Body of pancreas (tissue), 4 donors: ENCODE results near the gene PTTG1IP. TPM values are rescaled to one million over a fixed set of nuclear protein-coding genes. Genes with fewer than 3 reads are reported as not detected.

Source experiments
- ATAC-seq: fragments of 150-250 bp; one replicate; pipeline ENCODE4 v1.9.1; 2016
- DNase-seq, 4 donors: peaks; one replicate each; pipeline ENCODE4 v3.0.0-alpha.2; 2019
- H3K27ac ChIP-seq, 4 donors: fragments of 200-600 bp; sonication (generic); 1 replicate in 3 of 4; 2 replicates in 1 of 4; pipeline versions ENCODE4 v1.5.1 to v1.6.1; 2016 to 2019; ENCODE audit warnings: mild to moderate bottlenecking in 1 of 4, mixed read lengths in 1 of 4, moderate library complexity in 1 of 4
- H3K27me3 ChIP-seq, 2 donors: fragments of 200-600 bp; sonication (generic); one replicate each; pipeline ENCODE4 v1.6.0; 2016; ENCODE audit warnings: mild to moderate bottlenecking in 1 of 2
- H3K36me3 ChIP-seq, 2 donors: fragments of 200-600 bp; sonication (generic); replicated peaks in 1 of 2; 2 replicates each; pipeline ENCODE4 v1.5.1; 2016; ENCODE audit warnings: low read depth in 2 of 2; ENCODE audit not compliant: insufficient read depth in 1 of 2
- H3K4me1 ChIP-seq: fragments of 200-600 bp; sonication (generic); one replicate; pipeline ENCODE4 v1.6.0; 2016
- H3K4me3 ChIP-seq, 2 donors: fragments of 200-600 bp; sonication (generic); 1 replicate in 1 of 2; 2 replicates in 1 of 2; pipeline ENCODE4 v1.5.1; 2016 to 2019
- H3K9me3 ChIP-seq, 3 donors: fragments of 200-600 bp; sonication (generic); 1 replicate in 2 of 3; 2 replicates in 1 of 3; pipeline ENCODE4 v1.5.1; 2016
- POLR2A ChIP-seq, 3 donors: fragments of 450-650 bp; IDR thresholded peaks; one replicate each; pipeline ENCODE4 v1.6.1; 2016; ENCODE audit warnings: antibody characterized with exemption in 3 of 3, mild to moderate bottlenecking in 2 of 3
- WGBS, 2 donors: methylation state at CpG; one replicate each; pipeline ENCODE4 v1.1.5; 2017; 5-methylcytosine and 5-hydroxymethylcytosine counted together
- intact Hi-C: fragments of 100-400 bp; cut with DNase I; formaldehyde crosslinking; loops from one replicate; pipeline ENCODE4 v1.15.1; 2023
- total RNA-seq, 2 donors: library from RNA; depleted of rRNA; stranded (reverse); fragments of >200 nt; gene quantifications; one replicate each; pipeline ENCODE4 v1.1.0, GENCODE V29; 2016
- TF ChIP-seq, protein P1 (sequence below), 7 experiments: fragments of 450-650 bp in 4 of 7; fragments of 200-600 bp in 3 of 7; sonication (generic) in 3 of 7; IDR thresholded peaks; one replicate each; pipeline ENCODE4 v1.5.1; 2016 to 2019; ENCODE audit warnings: antibody characterized with exemption in 7 of 7

Gene PTTG1IP
- total RNA-seq, 2 donors from 2014 or later: 71.5 to 106 TPM

GRCh38 chr21:44867464-44867863 lies 6.0 kb downstream of the PTTG1IP start:
- TF ChIP-seq POLR2A (IDR thresholded peaks at IDR 0.05): no peak
- TF ChIP-seq, protein P1, sequence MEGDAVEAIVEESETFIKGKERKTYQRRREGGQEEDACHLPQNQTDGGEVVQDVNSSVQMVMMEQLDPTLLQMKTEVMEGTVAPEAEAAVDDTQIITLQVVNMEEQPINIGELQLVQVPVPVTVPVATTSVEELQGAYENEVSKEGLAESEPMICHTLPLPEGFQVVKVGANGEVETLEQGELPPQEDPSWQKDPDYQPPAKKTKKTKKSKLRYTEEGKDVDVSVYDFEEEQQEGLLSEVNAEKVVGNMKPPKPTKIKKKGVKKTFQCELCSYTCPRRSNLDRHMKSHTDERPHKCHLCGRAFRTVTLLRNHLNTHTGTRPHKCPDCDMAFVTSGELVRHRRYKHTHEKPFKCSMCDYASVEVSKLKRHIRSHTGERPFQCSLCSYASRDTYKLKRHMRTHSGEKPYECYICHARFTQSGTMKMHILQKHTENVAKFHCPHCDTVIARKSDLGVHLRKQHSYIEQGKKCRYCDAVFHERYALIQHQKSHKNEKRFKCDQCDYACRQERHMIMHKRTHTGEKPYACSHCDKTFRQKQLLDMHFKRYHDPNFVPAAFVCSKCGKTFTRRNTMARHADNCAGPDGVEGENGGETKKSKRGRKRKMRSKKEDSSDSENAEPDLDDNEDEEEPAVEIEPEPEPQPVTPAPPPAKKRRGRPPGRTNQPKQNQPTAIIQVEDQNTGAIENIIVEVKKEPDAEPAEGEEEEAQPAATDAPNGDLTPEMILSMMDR (IDR thresholded peaks at IDR 0.05): no peak
- H3K36me3 ChIP-seq: peaks cover 0 to 3% of the 10 kb centered on the region in 2 donors
- no peak overlapping the region for H3K4me3 ChIP-seq
- WGBS, 2 donors: 89 to 90% methylated on average over 15 of the region's 15 CpGs
- peaks cover 49% of the 10 kb centered on the region for H3K4me1 ChIP-seq
- H3K27ac ChIP-seq: no peak overlapping the region
- no peak for DNase-seq
- ATAC-seq: no peak
- intact Hi-C loops: no loop called here
- no peaks in the 10 kb centered on the region for H3K27me3 ChIP-seq
- H3K9me3 ChIP-seq: no peaks in the 10 kb centered on the region

GRCh38 chr21:44866780-44867179 lies 6.7 kb downstream of the PTTG1IP start:
- DNase-seq: no peak
- ATAC-seq: no peak
- WGBS, 2 donors: 72 to 75% methylated on average over 5 to 7 of the region's 7 CpGs
- H3K27ac ChIP-seq: no peak overlapping the region
- H3K4me1 ChIP-seq: peaks cover 42% of the 10 kb centered on the region
- no peak overlapping the region for H3K4me3 ChIP-seq
- no peaks in the 10 kb centered on the region for H3K27me3 ChIP-seq
- no peak for TF ChIP-seq POLR2A (IDR thresholded peaks at IDR 0.05)
- TF ChIP-seq, protein P1 (IDR thresholded peaks at IDR 0.05): no peak
- peaks cover 0 to 3% of the 10 kb centered on the region in 2 donors for H3K36me3 ChIP-seq
- H3K9me3 ChIP-seq: no peaks in the 10 kb centered on the region
- intact Hi-C loops: no loop called here

DNA sequence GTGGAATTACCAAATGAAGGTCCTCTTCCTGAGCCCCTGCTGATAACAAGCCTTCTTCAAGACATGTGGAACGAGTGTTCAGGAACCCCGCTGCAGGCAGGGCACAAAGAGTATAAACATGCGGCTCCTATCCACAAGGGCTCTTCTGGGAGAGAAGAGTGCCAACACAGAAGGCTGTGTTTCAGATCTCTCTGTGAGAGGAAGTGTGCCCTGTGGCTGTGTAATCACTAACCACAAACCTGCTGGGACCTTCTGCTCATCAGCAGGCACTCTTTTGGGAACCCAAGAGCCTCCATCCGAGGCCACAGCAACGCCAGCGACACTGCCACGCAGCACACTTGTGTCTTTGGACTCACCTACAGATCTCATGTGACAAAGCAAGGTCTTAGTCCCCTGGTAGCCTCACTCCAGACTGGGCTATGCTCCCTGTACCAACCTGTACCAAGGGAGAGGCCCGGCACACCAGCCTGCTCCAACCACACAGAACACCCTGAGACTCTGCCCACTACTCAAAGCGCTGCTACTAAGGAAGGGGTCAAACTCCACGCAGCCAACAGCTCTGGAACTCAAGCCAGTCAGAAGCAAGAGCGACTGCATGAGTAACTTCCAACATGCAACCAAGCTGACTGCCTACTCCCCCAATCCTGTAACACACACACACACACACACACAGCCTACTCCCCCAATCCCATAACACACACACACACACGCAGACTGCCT lies 7.8 kb downstream of the PTTG1IP start:
- ATAC-seq (no peak), DNase-seq (no peak)
- H3K27ac ChIP-seq: no peak overlapping the region
- peaks cover 31% of the 10 kb centered on the region for H3K4me1 ChIP-seq
- WGBS, 2 donors: 67 to 72% methylated on average over 5 to 12 of the region's 12 CpGs
- no peaks in the 10 kb centered on the region for H3K9me3 ChIP-seq
- H3K27me3 ChIP-seq: no peaks in the 10 kb centered on the region
- peaks cover 0 to 3% of the 10 kb centered on the region in 2 donors for H3K36me3 ChIP-seq
- intact Hi-C loops: no loop called here
- TF ChIP-seq, protein P1 (IDR thresholded peaks at IDR 0.05): no peak
- no peak for TF ChIP-seq POLR2A (IDR thresholded peaks at IDR 0.05)
- H3K4me3 ChIP-seq: no peak overlapping the region

DNA sequence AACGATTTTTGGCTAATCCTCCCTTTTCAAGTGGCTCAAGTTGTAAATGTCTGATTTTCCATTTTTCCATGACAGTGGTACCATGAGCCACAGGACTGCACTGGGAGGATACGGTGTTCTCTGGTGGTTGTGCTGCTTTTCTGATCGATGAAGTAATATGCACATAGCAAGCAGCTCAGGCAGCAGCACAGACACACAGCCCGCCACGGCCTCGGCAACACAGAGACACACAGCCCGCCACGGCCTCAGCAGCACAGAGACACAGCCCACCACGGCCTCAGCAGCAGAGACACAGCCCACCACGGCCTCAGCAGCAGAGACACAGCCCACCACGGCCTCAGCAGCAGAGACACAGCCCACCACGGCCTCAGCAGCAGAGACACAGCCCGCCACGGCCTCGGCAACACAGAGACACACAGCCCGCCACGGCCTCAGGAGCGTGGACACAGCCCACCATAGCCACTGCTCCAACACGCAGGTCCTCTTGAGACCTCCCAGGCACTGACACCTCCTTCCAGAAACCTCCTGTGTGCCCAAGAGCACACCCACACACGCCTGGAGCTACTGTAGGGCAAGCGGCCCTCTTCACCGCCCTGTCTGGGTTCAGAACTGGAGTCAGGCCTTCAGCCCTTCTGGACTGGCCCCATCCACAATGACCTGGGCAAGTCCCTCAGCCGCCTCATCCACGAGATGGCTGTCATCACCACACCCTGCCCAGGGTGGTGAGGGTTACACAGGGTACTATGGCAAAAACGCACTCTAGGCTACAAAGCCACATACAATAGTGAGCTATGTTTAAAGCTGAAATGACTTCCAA lies 10.4 kb downstream of the PTTG1IP start:
- DNase-seq: no peak
- intact Hi-C loops: no loop called here
- no peak for ATAC-seq
- Histone ChIP-seq H3K4me3 (no peak overlapping the region), H3K27ac (no peak overlapping the region), H3K36me3 (peaks cover 0 to 3% of the 10 kb centered on the region in 2 donors), H3K4me1 (peaks cover 9% of the 10 kb centered on the region), H3K9me3 (no peaks in the 10 kb centered on the region), H3K27me3 (no peaks in the 10 kb centered on the region)
- 87 to 95% methylated on average over 6 to 15 of the region's 25 CpGs for WGBS, 2 donors
- TF ChIP-seq, protein P1 (IDR thresholded peaks at IDR 0.05): no peak
- no peak for TF ChIP-seq POLR2A (IDR thresholded peaks at IDR 0.05)
